D721Med (cell line): ENCODE results near the gene PINK1.

Experiments
- DNase-seq: peaks from one replicate; pipeline ENCODE4 v3.0.0; 2011; ENCODE audit warnings: low spot score; ENCODE audit not compliant: insufficient read length
- FAIRE-seq: peaks from 2 replicates; lab custom pipeline; 2011; peaks lifted over from hg19 to GRCh38; lab: Jason Lieb, UNC
- CTCF ChIP-seq: IDR thresholded peaks from 2 replicates; pipeline ENCODE4 v1.5.1; 2012; ENCODE audit warnings: mild to moderate bottlenecking, control low read depth; ENCODE audit not compliant: insufficient read depth; ENCODE audit errors: missing control alignments

The PINK1 gene

GRCh38 chr1:20590306-20590777 lies 42.9 kb upstream of the PINK1 start:
- FAIRE-seq (no peak), DNase-seq (no peak)
- no peak for TF ChIP-seq CTCF

GRCh38 chr1:20593756-20594155 lies 39.5 kb upstream of the PINK1 start:
- no peak for TF ChIP-seq CTCF
- no peak for DNase-seq
- FAIRE-seq: no peak

- no peak for TF ChIP-seq CTCF
- FAIRE-seq (no peak), DNase-seq (no peak)
Observed at GRCh38 chr1:20594746-20595145, 38.5 kb upstream of the PINK1 start.

- DNase-seq (no peak), FAIRE-seq (no peak)
- no peak for TF ChIP-seq CTCF
Observed at GRCh38 chr1:20596106-20596505, 37.2 kb upstream of the PINK1 start.

- no peak for DNase-seq
- FAIRE-seq: no peak
- TF ChIP-seq CTCF: no peak
Observed at GRCh38 chr1:20597650-20598049, 35.6 kb upstream of the PINK1 start.

- no peak for TF ChIP-seq CTCF
- DNase-seq: no peak
- FAIRE-seq: no peak
Observed at GRCh38 chr1:20600156-20600555, 33.1 kb upstream of the PINK1 start.

- DNase-seq: no peak
Observed at GRCh38 chr1:20601129-20601825, 32.0 kb upstream of the PINK1 start.

More at GRCh38 chr1:20601129-20601825, 32.0 kb upstream of the PINK1 start:
- no peak for FAIRE-seq
- no peak for TF ChIP-seq CTCF
